HepG2 (cell line): Measurements from ENCODE around the gene STX2. TPM values are rescaled to one million over a fixed set of nuclear protein-coding genes. Genes with fewer than 3 reads are reported as not detected.

ENCODE experiments used
- ATAC-seq: fragments of 200-7000 bp; cut with Tn5 transposase; 3 replicates; pipeline ENCODE4 v1.9.1; 2020; ENCODE audit warnings: mild to moderate bottlenecking, moderate library complexity
- BruUV-seq: library from RNA; stranded (reverse); fragments of 400-500 nt; replicated peaks from 2 replicates; lab custom pipeline; 2021; lab: Mats Ljungman, UMichigan
- CTCF ChIA-PET: fragments of 300-600 bp; formaldehyde crosslinking; extraction: SDS; loops from one replicate; lab custom pipeline; 2021; ENCODE audit warnings: low total read pairs, inconsistent platforms, low intra/inter-chr PET ratio; lab: Yijun Ruan, JAX
- POLR2A ChIA-PET: fragments of 350-600 bp; sonication (Branson Sonifier 250); formaldehyde crosslinking; loops from one replicate; lab custom pipeline; 2020; ENCODE audit warnings: antibody characterized with exemption, inconsistent platforms; lab: Yijun Ruan, JAX
- DNase-seq: peaks from one replicate; pipeline ENCODE4 v3.0.0-alpha.2; 2015; ENCODE audit warnings: low spot score
- FAIRE-seq: peaks from 3 replicates; lab custom pipeline; 2011; peaks lifted over from hg19 to GRCh38; lab: Jason Lieb, UNC
- H2AFZ ChIP-seq: one replicate; pipeline ENCODE4 v1.6.1; 2011; ENCODE audit warnings: low read length, inconsistent platforms
- H3K27ac ChIP-seq: fragments of 300-600 bp; 3 replicates; pipeline ENCODE4 v1.8.0; 2011; ENCODE audit warnings: mixed run types, mild to moderate bottlenecking, mixed read lengths, low read length, inconsistent platforms; ENCODE audit not compliant: insufficient read depth; ENCODE audit errors: extremely low read length
- H3K27me3 ChIP-seq, 2 experiments: fragments of 200-600 bp in 1 of 2; 2 replicates in 1 of 2; 3 replicates in 1 of 2; pipeline versions ENCODE4 v1.6.0 to v1.8.0; 2011; ENCODE audit warnings: low read length in 2 of 2, mild to moderate bottlenecking in 2 of 2, moderate library complexity in 2 of 2, inconsistent platforms in 1 of 2; ENCODE audit not compliant: insufficient read depth in 2 of 2, control insufficient read depth in 1 of 2
- H3K36me3 ChIP-seq, 2 experiments: fragments of 200-600 bp in 1 of 2; replicated peaks in 1 of 2; 2 replicates in 1 of 2; 3 replicates in 1 of 2; pipeline versions ENCODE4 v1.5.1 to v1.8.0; 2011; ENCODE audit warnings: low read length in 2 of 2, inconsistent platforms in 1 of 2; ENCODE audit not compliant: insufficient read depth in 2 of 2, control insufficient read depth in 1 of 2
- H3K4me1 ChIP-seq: 2 replicates; pipeline ENCODE4 v1.5.1; 2012; ENCODE audit warnings: low read length, inconsistent platforms; ENCODE audit not compliant: insufficient read depth
- H3K4me2 ChIP-seq: 2 replicates; pipeline ENCODE4 v1.6.0; 2011; ENCODE audit warnings: low read depth, low read length, inconsistent platforms
- H3K4me3 ChIP-seq, 3 experiments: fragments of 200-600 bp in 1 of 3; sonication (generic), shearing (Covaris generic) in 1 of 3; replicated peaks in 1 of 3; 2 replicates each; pipeline ENCODE4 v1.5.1; 2011 to 2016; ENCODE audit warnings: low read length in 3 of 3, inconsistent platforms in 2 of 3, low read depth in 2 of 3, mild to moderate bottlenecking in 2 of 3, control low read depth in 1 of 3, mixed read lengths in 1 of 3; ENCODE audit not compliant: insufficient read depth in 1 of 3
- H3K79me2 ChIP-seq: one replicate; pipeline ENCODE4 v1.6.1; 2011; ENCODE audit warnings: low read length, inconsistent platforms; ENCODE audit not compliant: insufficient read depth
- H3K9ac ChIP-seq: 2 replicates; pipeline ENCODE4 v1.6.0; 2011; ENCODE audit warnings: mild to moderate bottlenecking, low read depth, low read length, inconsistent platforms; ENCODE audit not compliant: insufficient read depth
- H3K9me3 ChIP-seq: 2 replicates; pipeline ENCODE4 v1.5.1; 2012; ENCODE audit warnings: mild to moderate bottlenecking, low read length
- H4K20me1 ChIP-seq: 2 replicates; pipeline ENCODE4 v1.6.0; 2011; ENCODE audit warnings: inconsistent platforms, mild to moderate bottlenecking, low read length, moderate library complexity; ENCODE audit not compliant: insufficient read depth
- ATF7 ChIP-seq, 2 experiments: fragments of 450-650 bp in 1 of 2; sonication (generic) in 1 of 2; formaldehyde crosslinking in 1 of 2; IDR thresholded peaks; 2 replicates each; pipeline versions ENCODE4 v1.4.0 to v1.6.1; 2016 to 2020; ENCODE audit warnings: antibody characterized with exemption in 1 of 2, mild to moderate bottlenecking in 1 of 2, missing genetic modification reagents in 1 of 2
- CREB1 ChIP-seq, 2 experiments: fragments of 450-650 bp in 1 of 2; IDR thresholded peaks; 2 replicates each; pipeline ENCODE4 v1.6.1; 2016 to 2017; ENCODE audit warnings: control low read depth in 1 of 2, mild to moderate bottlenecking in 1 of 2, missing compliant biosample characterization in 1 of 2, missing genetic modification characterization in 1 of 2
- HINFP ChIP-seq: sonication (generic); formaldehyde crosslinking; IDR thresholded peaks from 2 replicates; pipeline ENCODE4 v1.4.0; 2020; ENCODE audit warnings: low read depth, mild to moderate bottlenecking, missing genetic modification reagents
- RBAK ChIP-seq: sonication (generic); formaldehyde crosslinking; IDR thresholded peaks from 2 replicates; pipeline ENCODE4 v1.5.1; 2020; ENCODE audit warnings: mild to moderate bottlenecking, missing genetic modification reagents
- SRSF4 ChIP-seq: fragments of 200-400 bp; formaldehyde crosslinking; IDR thresholded peaks from one replicate; pipeline ENCODE4 v1.6.1; 2018; ENCODE audit warnings: mild to moderate bottlenecking, low read depth, low read length, moderate library complexity; ENCODE audit not compliant: poor library complexity, severe bottlenecking
- ZNF10 ChIP-seq: sonication (generic); formaldehyde crosslinking; IDR thresholded peaks from 2 replicates; pipeline ENCODE4 v1.4.0; 2020; ENCODE audit warnings: mild to moderate bottlenecking, low read depth, missing genetic modification reagents, borderline replicate concordance
- ZNF382 ChIP-seq: sonication (generic); formaldehyde crosslinking; IDR thresholded peaks from 2 replicates; pipeline ENCODE4 v1.5.0; 2020; ENCODE audit warnings: missing genetic modification reagents, mild to moderate bottlenecking, borderline replicate concordance
- ZNF7 ChIP-seq: IDR thresholded peaks from 2 replicates; pipeline ENCODE4 v1.6.1; 2016; ENCODE audit warnings: missing biosample characterization, missing genetic modification reagents
- ZNF772 ChIP-seq: sonication (generic); formaldehyde crosslinking; IDR thresholded peaks from 2 replicates; pipeline ENCODE4 v1.5.0; 2020; ENCODE audit warnings: mild to moderate bottlenecking, missing genetic modification reagents
- WGBS: methylation state at CpG from one replicate; pipeline ENCODE4 v1.1.6; 2017; ENCODE audit warnings: low lambda C conversion rate; 5-methylcytosine and 5-hydroxymethylcytosine counted together
- in situ Hi-C: cut with HindIII; loops from 2 replicates; pipeline ENCODE4 v1.10.0; 2017; ENCODE audit warnings: low pct_unique_long_range_greater_than_20kb; ENCODE audit not compliant: extremely low pct_ligation_motif_present
- intact Hi-C: fragments of 100-400 bp; cut with micrococcal nuclease; formaldehyde crosslinking; loops from one replicate; pipeline ENCODE4 v1.10.0; 2022; ENCODE audit not compliant: unreplicated experiment
- polyA plus RNA-seq, 8 experiments: library from polyadenylated mRNA; depleted of rRNA in 3 of 8; stranded (reverse) in 7 of 8; unstranded in 1 of 8; fragments of >200 nt; fragmentation: Illumina TruSeq in 4 of 8; extraction: Trizol in 4 of 8; gene quantifications; 2 replicates each; pipeline versions ENCODE4 v1.2.1 to v1.2.3, GENCODE V29; 2011 to 2016; ENCODE audit warnings: low read depth in 4 of 8, missing spikeins in 1 of 8, mixed read lengths in 1 of 8; ENCODE audit not compliant: insufficient read depth in 1 of 8
- total RNA-seq, 5 experiments: library from RNA; depleted of rRNA; stranded (reverse); fragments of >200 nt; fragmentation: Illumina TruSeq; extraction: Trizol; gene quantifications; 2 replicates each; pipeline ENCODE4 v1.2.3, GENCODE V29; 2016; ENCODE audit warnings: low read depth in 1 of 5

The STX2 gene
- total and polyA plus RNA-seq, 2 of the 13 experiments (the other 11 are each of a cell fraction or from before 2014, with no cell fraction given): 13.4 to 25.1 TPM

- Histone ChIP-seq H3K79me2 (no peaks in the 10 kb centered on the region), H3K36me3 (no peaks in the 10 kb centered on the region), H3K9ac (no peak overlapping the region), H3K9me3 (0 out of 2 replicates have a peak, but pooled peaks cover 11% of the 10 kb centered on the region), H2AFZ (no peak overlapping the region), H3K4me1 (peaks cover 7% of the 10 kb centered on the region), H3K4me3 (no peak overlapping the region), H3K27ac (no peak overlapping the region), H4K20me1 (no peaks in the 10 kb centered on the region), H3K27me3 (peaks cover 3 to 13% of the 10 kb centered on the region in 2 experiments; a peak in 4 of 5 replicates), H3K4me2 (no peak overlapping the region)
- POLR2A ChIA-PET: no interaction called here
- BruUV-seq: no TSS peak
- ATAC-seq: no peak
- CTCF ChIA-PET: no interaction called here
- FAIRE-seq: no peak
- no peak for DNase-seq
- in situ Hi-C loops: no loop called here
- WGBS: 3% methylated on average over 2 of the region's 2 CpGs
- TF ChIP-seq ZNF382: no peak
- TF ChIP-seq RBAK (CRISPR knock-in tag): no peak
- TF ChIP-seq HINFP (CRISPR knock-in tag): no peak
- TF ChIP-seq SRSF4: no peak
- TF ChIP-seq ZNF772 (CRISPR knock-in tag): no peak
- peak; percentile 97 for TF ChIP-seq CREB1 (IDR thresholded peaks at IDR 0.05)
- TF ChIP-seq CREB1 (CRISPR knock-in tag; IDR thresholded peaks at IDR 0.05): no peak
- TF ChIP-seq ZNF7 (CRISPR knock-in tag): no peak
- no peak for TF ChIP-seq ZNF10 (CRISPR knock-in tag)
- TF ChIP-seq ATF7 (IDR thresholded peaks at IDR 0.05): 0 out of 2 replicates have a peak, but pooled peaks have one; percentile 21
- no peak for TF ChIP-seq ATF7 (CRISPR knock-in tag; IDR thresholded peaks at IDR 0.05)
- intact Hi-C loops: no loop called here
Observed at GRCh38 chr12:130766470-130766869, 72.6 kb downstream of the STX2 start.
